Measurements from ENCODE around the gene TCOF1. TPM values are rescaled to one million over a fixed set of nuclear protein-coding genes. Genes with fewer than 3 reads are reported as not detected.

Gene TCOF1
- total RNA-seq, 2 experiments from 2014 or later: 40.4 to 43.2 TPM

GRCh38 chr5:150318613-150319483 is 38.6 kb upstream of the TCOF1 start:
- ChIA-PET POLR2A (interaction anchor here (0.6 kb wide), 1 partner anchor 834 kb away, joined by 4 read pairs; no protein-coding TSS in a partner anchor), CTCF (interaction anchor here (0.7 kb wide), 1 partner anchor 9 kb away, joined by 3 read pairs; no protein-coding TSS in a partner anchor)
- no peak for TF ChIP-seq CTCF (IDR thresholded peaks at IDR 0.05)
- no peaks in the 10 kb centered on the region for H3K36me3 ChIP-seq (ENCODE audit: insufficient read depth, low read length)
- H3K4me3 ChIP-seq (ENCODE audit: low read length): no peak overlapping the region
- Mint-ChIP-seq H3K36me3 (ENCODE audit: low read depth) (no peaks in the 10 kb centered on the region), H3K27ac (no peak overlapping the region), H3K4me1 (ENCODE audit: low read depth) (no peaks in the 10 kb centered on the region), H3K4me3 (no peak overlapping the region), H3K9me3 (no peaks in the 10 kb centered on the region), H3K27me3 (no peaks in the 10 kb centered on the region)
- no peaks in the 10 kb centered on the region for H3K4me1 ChIP-seq (ENCODE audit: insufficient read depth, low read length)
- H3K27ac ChIP-seq (ENCODE audit: low read depth in 1 of 2, low read length in 2 of 2): no peak overlapping the region
- intact Hi-C loops (cut with DNase I, micrococcal nuclease): no loop called here
- ATAC-seq (ENCODE audit: poor library complexity): no peak
- no peak for DNase-seq
- no peaks in the 10 kb centered on the region for H3K27me3 ChIP-seq (ENCODE audit: control insufficient read depth in 1 of 2, insufficient read depth in 2 of 2, low read length in 2 of 2)
- H3K9me3 ChIP-seq (ENCODE audit: control insufficient read depth in 1 of 2, insufficient read depth in 1 of 2, low read length in 2 of 2): no peaks in the 10 kb centered on the region

- Histone ChIP-seq H3K27ac (ENCODE audit: low read depth in 1 of 2, low read length in 2 of 2) (no peak overlapping the region), H3K27me3 (ENCODE audit: control insufficient read depth in 1 of 2, insufficient read depth in 2 of 2, low read length in 2 of 2) (no peaks in the 10 kb centered on the region), H3K9me3 (ENCODE audit: control insufficient read depth in 1 of 2, insufficient read depth in 1 of 2, low read length in 2 of 2) (no peaks in the 10 kb centered on the region), H3K4me1 (ENCODE audit: insufficient read depth, low read length) (no peaks in the 10 kb centered on the region), H3K36me3 (ENCODE audit: insufficient read depth, low read length) (no peaks in the 10 kb centered on the region), H3K4me3 (ENCODE audit: low read length) (no peak overlapping the region)
- ChIA-PET CTCF (interaction anchor here (0.7 kb wide), 1 partner anchor 9 kb away, joined by 3 read pairs; no protein-coding TSS in a partner anchor), POLR2A (interaction anchor here (0.6 kb wide), 1 partner anchor 835 kb away, joined by 4 read pairs; no protein-coding TSS in a partner anchor)
- H3K36me3 Mint-ChIP-seq (ENCODE audit: low read depth): no peaks in the 10 kb centered on the region
- H3K27me3 Mint-ChIP-seq: no peaks in the 10 kb centered on the region
- DNase-seq (no peak), ATAC-seq (ENCODE audit: poor library complexity) (no peak)
- no peak overlapping the region for H3K4me3 Mint-ChIP-seq
- H3K27ac Mint-ChIP-seq: no peak overlapping the region
- no peaks in the 10 kb centered on the region for H3K9me3 Mint-ChIP-seq
- intact Hi-C loops (cut with DNase I, micrococcal nuclease): no loop called here
- no peak for TF ChIP-seq CTCF (IDR thresholded peaks at IDR 0.05)
- no peaks in the 10 kb centered on the region for H3K4me1 Mint-ChIP-seq (ENCODE audit: low read depth)
These were observed 38.1 kb upstream of the TCOF1 start for GRCh38 chr5:150319484-150319790.

- Histone ChIP-seq H3K36me3 (ENCODE audit: insufficient read depth, low read length) (no peaks in the 10 kb centered on the region), H3K9me3 (ENCODE audit: control insufficient read depth in 1 of 2, insufficient read depth in 1 of 2, low read length in 2 of 2) (no peaks in the 10 kb centered on the region), H3K4me3 (ENCODE audit: low read length) (no peak overlapping the region), H3K27ac (ENCODE audit: low read depth in 1 of 2, low read length in 2 of 2) (no peak overlapping the region), H3K4me1 (ENCODE audit: insufficient read depth, low read length) (no peaks in the 10 kb centered on the region), H3K27me3 (ENCODE audit: control insufficient read depth in 1 of 2, insufficient read depth in 2 of 2, low read length in 2 of 2) (no peaks in the 10 kb centered on the region)
- ChIA-PET CTCF (interaction anchor here (0.7 kb wide), 1 partner anchor 10 kb away, joined by 3 read pairs; no protein-coding TSS in a partner anchor), POLR2A (no interaction called here)
- DNase-seq (no peak), ATAC-seq (ENCODE audit: poor library complexity) (no peak)
- no peaks in the 10 kb centered on the region for H3K27me3 Mint-ChIP-seq
- H3K4me3 Mint-ChIP-seq: no peak overlapping the region
- no peaks in the 10 kb centered on the region for H3K36me3 Mint-ChIP-seq (ENCODE audit: low read depth)
- H3K9me3 Mint-ChIP-seq: no peaks in the 10 kb centered on the region
- intact Hi-C loops (cut with DNase I, micrococcal nuclease): no loop called here
- H3K4me1 Mint-ChIP-seq (ENCODE audit: low read depth): no peaks in the 10 kb centered on the region
- no peak overlapping the region for H3K27ac Mint-ChIP-seq
- no peak for TF ChIP-seq CTCF (IDR thresholded peaks at IDR 0.05)
These were observed 37.4 kb upstream of the TCOF1 start for GRCh38 chr5:150320044-150320613.
